CD4-positive, alpha-beta T cell treated with Interleukin-4 for 1 hour (primary cell): ENCODE measurements around the gene NR1I2.

ENCODE experiments used
- DNase-seq, 2 donors: peaks; one replicate each; pipeline ENCODE4 v3.0.0-alpha.2; 2020 to 2022

Gene NR1I2

GRCh38 chr3:119826711-119827608 is 45.1 kb downstream of the NR1I2 start:
- DNase-seq = no peak

- no peak for DNase-seq
Measured at GRCh38 chr3:119829420-119829819, 47.5 kb downstream of the NR1I2 start.

- DNase-seq = no peak
Measured at GRCh38 chr3:119831022-119831421, 49.1 kb downstream of the NR1I2 start.

- no peak for DNase-seq
Measured at GRCh38 chr3:119831941-119832371, 50.1 kb downstream of the NR1I2 start.

GRCh38 chr3:119834754-119835370 is 53.0 kb downstream of the NR1I2 start:
- DNase-seq = no peak

- no peak for DNase-seq
Measured at GRCh38 chr3:119835556-119835955, 53.7 kb downstream of the NR1I2 start.

- DNase-seq = no peak
Measured at GRCh38 chr3:119841808-119842471, 60.0 kb downstream of the NR1I2 start.

GRCh38 chr3:119849126-119849525 is 67.2 kb downstream of the NR1I2 start:
- DNase-seq = no peak

GRCh38 chr3:119856695-119857094 is 74.8 kb downstream of the NR1I2 start:
- DNase-seq = no peak

GRCh38 chr3:119858957-119859356 is 77.1 kb downstream of the NR1I2 start:
- no peak for DNase-seq

- no peak for DNase-seq
Measured at GRCh38 chr3:119859728-119860127, 77.8 kb downstream of the NR1I2 start.

- DNase-seq = no peak
Measured at GRCh38 chr3:119861681-119862080, 79.8 kb downstream of the NR1I2 start.

- DNase-seq = no peak
Measured at GRCh38 chr3:119862616-119863015, 80.7 kb downstream of the NR1I2 start.

- DNase-seq = no peak
Measured at GRCh38 chr3:119864476-119864875, 82.6 kb downstream of the NR1I2 start.
